Upper lobe of right lung (tissue), 1 donor: ENCODE data around the gene PIGV. TPM values are rescaled to one million over a fixed set of nuclear protein-coding genes. Genes with fewer than 3 reads are reported as not detected.

Experiments used
- ATAC-seq: fragments of 200-7000 bp; cut with Tn5 transposase; one replicate; pipeline ENCODE4 v1.9.1; 2020; ENCODE audit warnings: mild to moderate bottlenecking, moderate library complexity
- DNase-seq: peaks from one replicate; pipeline ENCODE4 v3.0.0-alpha.2; 2020
- H3K27ac ChIP-seq: fragments of 200-600 bp; one replicate; pipeline ENCODE4 v1.8.0; 2022
- H3K27me3 ChIP-seq: fragments of 200-600 bp; one replicate; pipeline ENCODE4 v1.8.0; 2022; ENCODE audit warnings: mild to moderate bottlenecking
- H3K36me3 ChIP-seq: fragments of 200-600 bp; one replicate; pipeline ENCODE4 v1.8.0; 2022
- H3K4me1 ChIP-seq: fragments of 200-600 bp; one replicate; pipeline ENCODE4 v1.8.0; 2022
- H3K4me3 ChIP-seq: fragments of 200-600 bp; one replicate; pipeline ENCODE4 v1.8.0; 2022; ENCODE audit warnings: mild to moderate bottlenecking
- H3K9me3 ChIP-seq: fragments of 200-600 bp; one replicate; pipeline ENCODE4 v1.8.0; 2022
- intact Hi-C: fragments of 100-400 bp; cut with DNase I; formaldehyde crosslinking; loops from one replicate; pipeline ENCODE4 v1.11.0; 2022
- total RNA-seq: library from RNA; stranded (reverse); fragmentation: NEBNext Ultra II Directional; extraction: Animal tissue kit (Norgen Biotek cat#: 25700); gene quantifications from one replicate; pipeline ENCODE4 v1.2.1, GENCODE V29; 2021
- TF ChIP-seq, protein P1 (sequence below): fragments of 200-600 bp; IDR thresholded peaks from one replicate; pipeline ENCODE4 v1.8.0; 2022; ENCODE audit warnings: antibody characterized with exemption
- donor health status: DM: no; HTN: yes; CAD: no; lungs with severe emphysema.

The PIGV gene
- total RNA-seq, 1 donor from 2014 or later, result 16.7 TPM

DNA sequence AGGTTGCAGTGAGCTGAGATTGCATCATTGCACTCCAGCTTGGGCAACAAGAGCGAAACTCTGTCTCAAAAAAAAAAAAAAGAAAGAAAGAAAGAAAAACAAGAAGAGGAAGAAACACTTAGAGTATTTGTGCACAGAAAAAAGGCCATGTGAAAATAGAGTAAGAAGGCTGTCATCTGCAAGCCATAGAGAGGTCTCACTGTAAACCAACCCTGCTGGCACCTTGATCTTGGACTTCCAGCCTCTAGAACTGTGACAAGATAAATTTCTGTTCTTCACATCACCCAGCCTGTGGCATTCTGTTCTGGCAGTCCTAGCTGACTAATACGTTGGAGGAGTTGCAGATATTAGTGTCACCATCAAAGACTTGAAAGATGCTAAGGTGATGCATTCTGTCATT, 26.6 kb downstream of the PIGV start:
- TF ChIP-seq, protein P1, sequence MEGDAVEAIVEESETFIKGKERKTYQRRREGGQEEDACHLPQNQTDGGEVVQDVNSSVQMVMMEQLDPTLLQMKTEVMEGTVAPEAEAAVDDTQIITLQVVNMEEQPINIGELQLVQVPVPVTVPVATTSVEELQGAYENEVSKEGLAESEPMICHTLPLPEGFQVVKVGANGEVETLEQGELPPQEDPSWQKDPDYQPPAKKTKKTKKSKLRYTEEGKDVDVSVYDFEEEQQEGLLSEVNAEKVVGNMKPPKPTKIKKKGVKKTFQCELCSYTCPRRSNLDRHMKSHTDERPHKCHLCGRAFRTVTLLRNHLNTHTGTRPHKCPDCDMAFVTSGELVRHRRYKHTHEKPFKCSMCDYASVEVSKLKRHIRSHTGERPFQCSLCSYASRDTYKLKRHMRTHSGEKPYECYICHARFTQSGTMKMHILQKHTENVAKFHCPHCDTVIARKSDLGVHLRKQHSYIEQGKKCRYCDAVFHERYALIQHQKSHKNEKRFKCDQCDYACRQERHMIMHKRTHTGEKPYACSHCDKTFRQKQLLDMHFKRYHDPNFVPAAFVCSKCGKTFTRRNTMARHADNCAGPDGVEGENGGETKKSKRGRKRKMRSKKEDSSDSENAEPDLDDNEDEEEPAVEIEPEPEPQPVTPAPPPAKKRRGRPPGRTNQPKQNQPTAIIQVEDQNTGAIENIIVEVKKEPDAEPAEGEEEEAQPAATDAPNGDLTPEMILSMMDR, result no peak
- Histone ChIP-seq H3K4me1 (peaks cover 3% of the 10 kb centered on the region), H3K9me3 (no peaks in the 10 kb centered on the region), H3K27ac (no peak overlapping the region), H3K36me3 (no peaks in the 10 kb centered on the region), H3K4me3 (no peak overlapping the region), H3K27me3 (no peaks in the 10 kb centered on the region)
- ATAC-seq (no peak), DNase-seq (no peak)
- intact Hi-C loops, result no loop called here

GRCh38 chr1:26814893-26815292, 27.1 kb downstream of the PIGV start:
- no peaks in the 10 kb centered on the region for H3K36me3 ChIP-seq
- no peak overlapping the region for H3K4me3 ChIP-seq
- intact Hi-C loops, result no loop called here
- no peaks in the 10 kb centered on the region for H3K27me3 ChIP-seq
- TF ChIP-seq, protein P1, result no peak
- ATAC-seq (no peak), DNase-seq (no peak)
- peaks cover 3% of the 10 kb centered on the region for H3K4me1 ChIP-seq
- H3K9me3 ChIP-seq, result no peaks in the 10 kb centered on the region
- H3K27ac ChIP-seq, result no peak overlapping the region

- TF ChIP-seq, protein P1, result peak; percentile 36
- ATAC-seq (peak; percentile 96), DNase-seq (no peak)
- Histone ChIP-seq H3K9me3 (no peaks in the 10 kb centered on the region), H3K27me3 (no peaks in the 10 kb centered on the region), H3K4me1 (peaks cover 8% of the 10 kb centered on the region), H3K36me3 (no peaks in the 10 kb centered on the region), H3K27ac (no peak overlapping the region), H3K4me3 (no peak overlapping the region)
- intact Hi-C loops, result no loop called here
Observed at GRCh38 chr1:26820784-26821269, 33.1 kb downstream of the PIGV start.

DNA sequence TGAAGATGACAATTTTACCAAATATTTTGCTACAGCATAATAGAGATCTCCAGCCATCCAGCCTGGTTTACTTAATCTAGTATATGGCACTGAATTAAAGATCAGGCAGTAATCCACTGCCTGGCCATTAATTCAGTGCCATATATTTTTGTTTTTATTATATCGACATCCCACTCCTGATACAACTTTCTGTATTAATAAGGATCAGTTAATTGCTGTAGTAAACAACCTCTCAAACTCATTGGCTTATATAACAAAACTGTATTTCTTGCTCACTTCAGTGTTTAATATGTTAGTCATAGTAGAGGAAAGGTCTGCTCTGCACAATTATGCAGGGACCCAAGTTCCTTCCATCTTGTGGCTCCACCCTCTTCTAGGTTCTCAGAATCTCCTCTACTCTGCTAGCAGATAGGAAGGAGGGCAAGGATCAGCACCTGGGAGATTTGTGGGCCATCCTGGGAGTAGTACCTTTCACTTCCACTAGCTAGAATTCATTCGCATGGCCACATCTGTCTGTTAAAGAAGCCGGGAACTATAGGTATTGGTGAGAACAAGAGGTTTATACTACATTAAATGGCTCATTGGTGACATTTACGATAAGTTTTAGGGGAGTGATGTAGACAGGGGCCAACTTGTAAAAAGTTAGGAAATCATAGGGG, 35.1 kb downstream of the PIGV start:
- Histone ChIP-seq H3K4me3 (no peak overlapping the region), H3K9me3 (no peaks in the 10 kb centered on the region), H3K36me3 (no peaks in the 10 kb centered on the region), H3K4me1 (peaks cover 17% of the 10 kb centered on the region), H3K27ac (no peak overlapping the region), H3K27me3 (no peaks in the 10 kb centered on the region)
- ATAC-seq, result no peak
- TF ChIP-seq, protein P1, result no peak
- peak; percentile 3 for DNase-seq
- intact Hi-C loops, result no loop called here

GRCh38 chr1:26824731-26825130, 37.0 kb downstream of the PIGV start:
- Histone ChIP-seq H3K36me3 (no peaks in the 10 kb centered on the region), H3K27ac (no peak overlapping the region), H3K4me1 (peaks cover 36% of the 10 kb centered on the region), H3K4me3 (no peak overlapping the region), H3K9me3 (no peaks in the 10 kb centered on the region), H3K27me3 (no peaks in the 10 kb centered on the region)
- ATAC-seq (no peak), DNase-seq (no peak)
- TF ChIP-seq, protein P1, result no peak
- intact Hi-C loops, result no loop called here
